GF-D8 (cell line): ENCODE measurements around the gene CAPN8.

ENCODE experiments used
- DNase-seq: peaks from one replicate; lab custom pipeline; 2025; lab: John Stamatoyannopoulos, UW

Gene CAPN8

DNA sequence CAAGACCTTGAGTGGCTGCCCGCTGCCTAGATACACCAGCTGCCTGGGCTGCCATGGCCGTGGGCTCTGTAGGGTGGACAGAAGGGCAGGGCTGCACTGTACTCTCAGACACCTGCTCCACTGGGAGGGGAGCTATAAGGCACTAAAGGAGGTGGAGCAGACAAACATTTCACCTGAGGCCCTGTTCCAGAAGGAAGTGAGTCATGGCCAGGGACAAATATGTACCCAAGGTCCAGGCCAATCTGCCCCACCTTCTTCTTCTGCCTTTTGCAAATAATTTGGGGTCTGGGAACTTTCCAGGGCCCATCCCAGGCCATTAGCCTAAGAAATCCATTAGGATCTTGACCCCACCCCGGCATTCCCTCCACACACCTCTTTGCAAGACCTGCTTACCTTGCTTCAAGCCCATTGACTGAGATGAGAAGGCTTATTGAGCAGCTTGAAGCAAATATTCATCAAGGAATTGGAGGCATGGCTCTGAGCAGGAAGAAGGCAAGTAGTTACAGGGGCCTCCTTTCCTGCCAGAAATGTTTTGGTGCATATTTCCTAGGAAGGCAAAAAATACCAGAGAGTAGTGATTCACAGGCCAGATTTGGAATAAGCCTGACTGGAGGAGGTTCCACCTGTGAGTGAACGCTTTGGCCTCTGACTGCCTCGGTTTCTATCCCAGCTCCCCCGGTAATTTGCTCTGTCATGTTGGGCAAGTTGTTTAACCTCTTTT is at the start of gene CAPN8:
CAPN8 (minus strand) TSS at position 110 of the 721 bp plus-strand sequence; CDS start at position 55, 55 bp downstream.
- DNase-seq = no peak

DNA sequence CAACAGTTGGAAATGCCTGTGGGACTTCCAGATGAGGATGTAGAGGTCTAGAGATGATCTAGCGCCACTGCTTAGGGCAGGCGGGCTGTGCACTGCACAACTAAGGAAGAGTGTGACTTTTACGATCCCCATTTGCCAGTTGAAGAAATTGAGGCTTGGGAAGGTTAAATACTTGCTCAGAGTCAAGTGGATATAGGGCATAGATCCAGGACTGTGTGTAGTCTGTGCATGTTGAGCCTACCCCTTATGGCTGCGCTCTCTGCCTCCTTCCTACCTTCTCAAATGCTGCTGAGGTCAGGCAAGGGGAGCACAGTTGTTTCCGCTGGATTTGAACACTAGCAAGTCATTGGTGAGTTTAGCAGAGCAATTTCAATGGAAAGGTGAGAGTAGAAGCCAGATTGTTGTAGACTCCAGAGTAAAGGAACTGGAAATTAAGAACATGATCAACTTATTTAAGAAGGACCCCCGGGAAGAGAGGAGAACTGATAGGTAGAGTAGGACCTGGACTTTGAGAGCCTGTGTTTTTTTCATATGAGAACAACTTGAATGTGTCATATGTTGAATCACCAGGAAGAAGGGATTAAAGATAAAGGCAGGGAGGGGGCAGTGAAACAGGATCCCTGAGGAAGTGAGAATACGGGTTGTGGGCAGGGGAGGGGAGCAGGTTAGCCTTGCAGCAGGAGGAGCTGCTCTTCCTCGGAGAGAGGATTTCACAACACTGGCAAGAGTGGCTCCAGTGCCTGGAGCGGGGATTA is 49.5 kb upstream of the CAPN8 start:
- DNase-seq = peak; percentile 11

DNA sequence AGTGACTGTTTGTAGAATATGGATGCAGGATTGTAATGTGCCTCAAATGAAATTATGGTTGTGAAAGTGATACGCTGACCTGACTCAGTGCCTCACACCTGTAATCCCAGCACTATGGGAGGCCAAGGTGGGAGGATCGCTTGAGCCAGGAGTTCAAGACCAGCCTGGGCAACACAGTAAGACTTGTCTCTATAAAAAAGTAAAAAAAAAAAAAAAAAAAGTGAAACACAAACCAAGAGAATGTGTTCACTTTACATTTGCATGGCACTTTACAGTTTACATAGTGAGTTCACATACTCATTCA is 48.9 kb upstream of the CAPN8 start:
- no peak for DNase-seq

DNA sequence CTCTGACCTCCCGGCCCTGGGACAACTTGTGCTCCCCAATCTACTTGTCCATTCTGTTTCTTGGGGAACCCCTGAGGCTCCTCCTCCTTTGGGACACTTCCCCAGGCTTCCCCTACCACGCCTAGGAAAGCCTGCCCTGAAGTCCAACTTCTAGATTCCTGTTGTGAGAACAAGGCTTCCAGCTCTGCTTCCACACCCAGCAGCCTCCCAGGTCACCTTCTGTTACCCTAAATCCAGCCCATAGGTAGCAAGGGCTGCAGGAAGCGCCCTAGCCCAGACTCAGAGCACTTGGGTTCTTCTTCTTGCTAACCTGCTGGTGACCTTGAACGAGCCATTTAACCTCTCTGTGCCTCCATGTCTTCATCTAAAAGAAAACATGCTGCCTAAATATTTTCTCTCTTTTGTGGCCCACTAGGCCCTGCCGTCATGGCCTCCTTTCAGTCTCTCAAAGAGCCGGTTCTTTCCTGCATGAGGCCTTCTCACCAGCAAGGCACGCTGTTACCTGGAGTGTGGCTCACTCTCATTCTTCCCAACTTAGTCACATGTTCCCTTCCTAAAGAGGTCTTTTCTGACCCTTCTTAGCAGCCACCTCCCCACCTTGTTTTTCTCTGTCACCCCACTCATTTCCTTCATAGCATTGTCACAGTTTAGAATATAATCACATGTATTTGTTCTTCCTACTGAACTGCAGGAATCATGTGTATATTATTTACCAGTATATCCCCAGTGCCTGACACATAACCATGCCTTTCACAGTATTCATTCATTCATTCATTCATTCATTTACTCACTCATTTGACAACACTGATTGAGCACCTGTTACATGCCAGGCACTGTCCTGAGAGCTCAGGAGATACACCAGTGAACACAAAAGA is 48.3 kb upstream of the CAPN8 start:
- no peak for DNase-seq

GRCh38 chr1:223712850-223713474 is 47.5 kb upstream of the CAPN8 start:
- DNase-seq = no peak

DNA sequence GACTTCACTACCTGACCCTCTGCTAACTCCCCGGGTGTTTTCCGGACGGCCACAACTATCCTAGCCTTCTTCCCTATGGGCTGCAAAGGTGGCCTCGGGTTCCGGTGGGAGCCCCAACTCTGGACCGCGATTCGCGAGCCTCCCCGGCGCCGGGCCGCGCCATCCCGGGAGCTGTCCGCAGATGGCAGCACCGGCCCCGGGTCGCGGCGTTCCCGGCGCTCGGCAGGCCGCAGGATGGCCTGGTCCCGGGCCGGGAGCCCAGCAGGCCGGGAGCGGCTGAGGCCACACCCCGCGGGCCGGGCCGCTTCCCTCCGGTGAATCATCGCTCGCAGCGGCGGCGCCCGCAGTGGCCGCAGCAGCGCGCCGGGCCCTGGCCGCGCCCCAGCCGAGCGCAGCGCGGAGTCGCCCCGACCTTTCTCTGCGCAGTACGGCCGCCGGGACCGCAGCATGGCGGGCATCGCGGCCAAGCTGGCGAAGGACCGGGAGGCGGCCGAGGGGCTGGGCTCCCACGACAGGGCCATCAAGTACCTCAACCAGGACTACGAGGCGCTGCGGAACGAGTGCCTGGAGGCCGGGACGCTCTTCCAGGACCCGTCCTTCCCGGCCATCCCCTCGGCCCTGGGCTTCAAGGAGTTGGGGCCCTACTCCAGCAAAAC is 46.8 kb upstream of the CAPN8 start, which contains the start of gene CAPN2:
CAPN2 (plus strand) TSS at position 346 of the 656 bp plus-strand sequence; CDS start at position 448, 102 bp downstream.
- no peak for DNase-seq

GRCh38 chr1:223711747-223712193 is 46.3 kb upstream of the CAPN8 start:
- DNase-seq = no peak

GRCh38 chr1:223711173-223711572 is 45.7 kb upstream of the CAPN8 start:
- DNase-seq = no peak

DNA sequence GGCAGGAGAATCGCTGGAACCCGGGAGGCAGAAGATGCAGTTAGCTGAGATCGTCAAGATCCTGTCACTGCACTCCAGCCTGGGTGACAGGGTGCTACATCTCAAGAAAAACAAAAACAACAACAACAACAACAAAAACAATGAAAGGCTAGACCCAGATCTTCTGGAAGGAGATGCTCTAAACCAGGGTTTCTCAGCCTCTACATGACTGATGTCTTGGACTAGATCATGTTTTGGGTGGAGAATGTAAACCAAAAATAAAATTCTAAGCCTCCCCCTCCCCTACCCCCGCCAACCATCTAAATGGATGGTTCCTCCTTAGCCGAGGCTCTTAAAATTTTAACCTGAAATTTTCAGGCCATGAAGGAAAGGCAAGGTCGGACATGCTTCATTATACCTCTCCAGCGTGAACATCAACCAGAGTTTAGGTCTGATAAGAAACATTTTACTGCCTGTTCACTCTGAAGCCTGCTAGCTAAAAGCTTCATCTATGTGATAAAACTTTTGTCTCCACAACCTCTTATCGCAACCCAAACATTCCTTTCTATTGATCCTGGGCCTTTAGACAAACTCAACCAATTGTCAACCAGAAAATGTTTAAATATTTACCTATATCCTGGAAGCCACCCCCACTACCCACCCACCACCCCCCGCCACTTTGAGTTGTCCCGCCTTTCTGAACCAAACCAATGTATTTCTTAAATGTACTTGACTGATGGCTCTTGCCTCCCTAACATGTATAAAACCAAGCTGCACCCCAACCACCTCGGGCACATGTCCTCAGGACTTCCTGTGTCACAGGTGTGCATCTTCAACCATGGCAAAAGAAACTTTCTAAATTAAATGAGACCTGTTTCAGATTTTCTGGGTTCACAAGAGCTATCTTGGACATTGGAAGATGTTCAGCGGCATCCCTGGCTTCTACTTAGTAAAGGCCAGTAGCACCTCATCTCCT is 45.0 kb upstream of the CAPN8 start:
- no peak for DNase-seq

- DNase-seq = no peak
Measured at GRCh38 chr1:223709598-223709997, 44.1 kb upstream of the CAPN8 start.

- DNase-seq = no peak
Measured at GRCh38 chr1:223708651-223709268, 43.3 kb upstream of the CAPN8 start.

DNA sequence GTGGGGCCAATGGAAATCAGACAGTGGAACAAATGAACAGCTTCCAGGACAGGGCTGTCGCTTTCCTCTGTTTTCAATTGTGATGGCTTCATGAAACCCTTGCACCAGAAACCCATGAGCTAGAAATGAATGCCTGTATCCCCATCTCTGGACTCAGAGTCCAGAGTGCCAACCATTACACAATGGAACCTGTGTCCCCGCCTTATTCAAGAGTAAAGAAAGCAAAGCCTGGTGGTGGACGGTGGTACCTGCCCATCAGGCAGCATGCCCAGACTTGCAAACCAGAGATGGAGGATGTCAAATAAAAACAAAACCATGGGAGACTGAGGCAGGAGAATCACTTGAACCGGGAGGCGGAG is 42.5 kb upstream of the CAPN8 start:
- no peak for DNase-seq

- no peak for DNase-seq
Measured at GRCh38 chr1:223707256-223708000, 41.9 kb upstream of the CAPN8 start.

- DNase-seq = no peak
Measured at GRCh38 chr1:223706077-223706973, 40.8 kb upstream of the CAPN8 start.

GRCh38 chr1:223704921-223705878 is 39.7 kb upstream of the CAPN8 start:
- DNase-seq = no peak

GRCh38 chr1:223703668-223704013 is 38.1 kb upstream of the CAPN8 start:
- no peak for DNase-seq
